ENCODE measurements around the gene PDZD4.

DNA sequence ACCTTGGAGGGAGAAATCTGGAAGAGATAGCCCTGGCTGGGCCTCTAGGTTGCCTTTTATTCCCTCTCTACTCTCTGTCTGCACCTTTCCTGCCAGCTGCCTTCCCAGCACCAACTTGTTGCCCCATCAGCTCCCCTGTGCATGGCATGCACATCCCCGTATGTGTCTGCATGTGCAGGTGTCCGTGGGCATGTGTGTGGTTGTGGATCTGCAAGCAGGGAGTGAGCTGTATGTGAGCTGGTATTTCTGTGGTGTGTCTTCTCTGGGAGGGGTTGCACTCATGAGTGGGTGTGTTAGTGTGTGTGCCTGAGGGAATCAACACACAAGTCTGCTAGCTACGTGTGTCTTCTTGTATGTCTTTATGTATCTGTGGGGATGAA, 45.8 kb upstream of the PDZD4 start:
- TF ChIP-seq, protein P1, sequence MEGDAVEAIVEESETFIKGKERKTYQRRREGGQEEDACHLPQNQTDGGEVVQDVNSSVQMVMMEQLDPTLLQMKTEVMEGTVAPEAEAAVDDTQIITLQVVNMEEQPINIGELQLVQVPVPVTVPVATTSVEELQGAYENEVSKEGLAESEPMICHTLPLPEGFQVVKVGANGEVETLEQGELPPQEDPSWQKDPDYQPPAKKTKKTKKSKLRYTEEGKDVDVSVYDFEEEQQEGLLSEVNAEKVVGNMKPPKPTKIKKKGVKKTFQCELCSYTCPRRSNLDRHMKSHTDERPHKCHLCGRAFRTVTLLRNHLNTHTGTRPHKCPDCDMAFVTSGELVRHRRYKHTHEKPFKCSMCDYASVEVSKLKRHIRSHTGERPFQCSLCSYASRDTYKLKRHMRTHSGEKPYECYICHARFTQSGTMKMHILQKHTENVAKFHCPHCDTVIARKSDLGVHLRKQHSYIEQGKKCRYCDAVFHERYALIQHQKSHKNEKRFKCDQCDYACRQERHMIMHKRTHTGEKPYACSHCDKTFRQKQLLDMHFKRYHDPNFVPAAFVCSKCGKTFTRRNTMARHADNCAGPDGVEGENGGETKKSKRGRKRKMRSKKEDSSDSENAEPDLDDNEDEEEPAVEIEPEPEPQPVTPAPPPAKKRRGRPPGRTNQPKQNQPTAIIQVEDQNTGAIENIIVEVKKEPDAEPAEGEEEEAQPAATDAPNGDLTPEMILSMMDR (IDR thresholded peaks at IDR 0.05; ENCODE audit: low read depth, low read length), result no peak
- no peak for TF ChIP-seq EZH2phosphoT487 (IDR thresholded peaks at IDR 0.05; ENCODE audit: low read depth)
